RPMI7951 (cell line): ENCODE measurements around the gene LCN12. TPM values are rescaled to one million over a fixed set of nuclear protein-coding genes. Genes with fewer than 3 reads are reported as not detected.

ENCODE experiments used
- DNase-seq: peaks from one replicate; pipeline ENCODE4 v3.0.0-alpha.2; 2012; ENCODE audit warnings: low read depth
- total RNA-seq: library from RNA; depleted of rRNA; stranded (reverse); fragments of >200 nt; shearing (Covaris generic); gene quantifications from 2 replicates; pipeline ENCODE4 v1.2.3, GENCODE V29; 2014

LCN12 gene
- total RNA-seq, 1 experiment from 2014 or later = not detected

DNA sequence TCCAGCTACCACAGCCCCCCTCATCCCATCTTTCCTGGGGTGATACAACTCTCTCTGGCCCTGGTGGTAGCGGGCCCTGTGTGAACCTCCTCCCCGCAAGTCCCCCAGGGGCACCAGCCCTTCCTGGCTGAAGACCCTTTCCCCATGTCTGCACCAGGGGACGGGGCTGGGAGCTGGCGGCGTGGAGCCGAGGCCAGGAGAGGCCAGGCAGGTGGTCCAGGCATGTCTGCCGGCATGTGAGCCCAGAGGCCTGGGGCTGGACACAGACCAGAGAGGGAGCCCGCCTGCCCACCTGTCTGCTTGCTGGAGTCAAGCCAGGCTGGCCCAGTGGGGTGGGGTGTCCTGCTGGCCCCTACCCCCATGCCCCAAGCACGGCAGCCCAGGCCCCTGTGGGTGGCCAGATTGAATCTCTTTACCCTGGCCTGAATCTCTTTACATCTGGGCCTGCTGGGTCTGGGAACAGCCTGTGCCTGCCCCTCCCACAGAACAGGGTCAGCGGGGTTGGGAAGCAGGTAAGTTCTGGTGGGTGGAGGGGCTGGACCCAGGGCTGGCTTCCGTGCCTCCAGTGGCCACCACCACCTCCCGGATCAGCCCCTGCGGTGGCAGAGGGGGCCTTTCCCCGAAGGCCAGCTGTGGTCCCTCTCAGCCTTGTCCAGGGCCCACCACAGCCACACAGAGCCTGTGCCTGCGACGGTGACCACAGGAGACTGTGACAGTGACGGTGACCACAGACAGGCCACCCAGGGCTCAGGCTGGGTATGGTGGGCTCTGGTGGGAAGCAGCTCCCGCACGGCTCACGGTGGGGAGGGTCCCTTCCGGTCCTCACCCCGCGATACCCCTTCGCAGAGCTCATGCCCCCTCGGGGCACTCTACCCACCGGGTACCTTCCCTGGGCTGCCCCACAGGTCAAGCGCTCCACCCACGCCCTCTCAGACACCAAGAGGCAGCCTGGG, 7.1 kb downstream of the LCN12 start:
- no peak for DNase-seq

DNA sequence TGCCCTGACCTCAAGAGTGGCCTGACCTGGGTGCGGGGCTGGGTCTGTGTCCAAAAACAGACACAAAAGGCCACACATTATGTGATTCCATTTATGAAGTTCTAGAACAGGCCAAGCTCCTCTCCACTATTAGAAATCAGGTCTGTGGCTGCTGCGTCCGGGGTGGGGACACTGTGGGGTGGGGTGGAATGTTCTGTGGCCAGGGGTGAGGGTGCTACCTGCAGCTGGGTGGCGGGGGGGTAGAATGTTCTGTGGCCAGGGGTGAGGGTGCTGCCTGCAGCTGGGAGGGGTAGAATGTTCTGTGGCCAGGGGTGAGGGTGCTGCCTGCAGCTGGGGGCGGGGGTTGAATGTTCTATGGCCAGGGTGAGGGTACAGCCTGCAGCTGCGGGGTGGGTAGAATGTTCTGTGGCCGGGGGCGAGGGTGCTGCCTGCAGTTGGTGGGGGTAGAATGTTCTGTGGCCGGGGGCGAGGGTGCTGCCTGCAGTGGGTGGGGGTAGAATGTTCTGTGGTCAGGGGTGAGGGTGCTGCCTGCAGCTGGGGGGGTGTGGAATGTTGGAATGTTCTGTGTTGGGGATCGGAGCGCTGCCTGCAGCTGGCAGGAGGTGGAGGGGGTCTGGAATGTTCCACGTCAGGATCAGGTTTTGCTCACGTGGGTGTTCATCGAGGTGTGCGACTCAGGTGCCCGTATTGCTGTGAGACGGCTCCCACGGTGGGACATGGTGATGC, 8.3 kb downstream of the LCN12 start:
- DNase-seq = no peak

DNA sequence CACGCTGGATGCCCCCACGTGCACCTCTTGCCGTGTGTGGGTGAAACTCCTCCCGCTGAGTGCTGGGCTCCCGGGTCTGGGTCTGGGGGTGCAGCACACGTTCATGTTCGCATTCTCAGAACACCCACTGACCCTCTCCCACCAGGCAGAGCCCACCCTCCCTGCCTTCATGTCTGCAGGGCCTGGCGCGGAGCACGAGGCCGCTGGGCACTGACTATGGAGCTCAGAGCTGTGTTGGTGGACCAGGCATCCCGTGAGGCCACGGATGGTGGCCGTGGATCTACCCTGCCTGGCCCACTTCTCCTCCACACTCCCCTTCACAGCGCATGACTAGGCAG, 8.8 kb downstream of the LCN12 start:
- DNase-seq = no peak

DNA sequence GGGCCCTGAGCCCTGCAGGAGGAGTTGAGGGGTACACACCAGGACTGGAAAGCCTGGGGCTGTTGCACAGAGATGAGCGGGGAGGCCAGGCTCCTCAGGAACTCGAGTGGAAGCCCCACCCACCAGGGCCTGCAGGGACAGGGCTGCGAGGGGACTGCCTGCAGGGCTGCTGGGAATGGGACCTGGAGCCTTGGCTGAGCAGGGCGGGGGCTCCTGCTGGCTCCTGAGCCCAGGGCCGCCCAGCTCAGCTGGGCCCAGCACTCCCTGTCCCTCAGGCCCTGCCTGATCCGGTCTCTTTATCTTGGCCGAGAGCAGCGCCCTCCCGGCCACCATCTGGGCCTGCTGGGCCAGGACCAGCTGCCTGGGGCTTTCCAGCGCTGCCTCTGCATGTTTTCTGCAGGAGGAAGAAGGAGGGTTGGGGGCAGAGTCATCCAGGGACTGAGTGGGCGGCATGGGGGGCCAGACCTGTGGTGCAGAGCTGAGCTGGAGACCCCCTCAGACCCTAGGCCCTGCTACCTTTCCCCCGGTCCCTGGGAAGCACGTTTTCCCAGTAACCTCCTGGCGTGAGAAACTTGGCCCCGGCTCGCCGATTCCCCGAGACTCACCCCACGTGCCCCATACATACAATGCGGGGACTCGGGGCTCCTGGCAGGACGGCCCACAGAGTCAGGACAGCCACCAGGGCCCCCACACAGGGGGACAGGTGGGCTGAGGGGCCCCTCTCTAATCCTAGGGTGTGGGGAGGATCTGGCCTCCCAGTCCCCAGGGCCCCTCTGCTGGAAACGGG, 9.4 kb downstream of the LCN12 start:
- no peak for DNase-seq

DNA sequence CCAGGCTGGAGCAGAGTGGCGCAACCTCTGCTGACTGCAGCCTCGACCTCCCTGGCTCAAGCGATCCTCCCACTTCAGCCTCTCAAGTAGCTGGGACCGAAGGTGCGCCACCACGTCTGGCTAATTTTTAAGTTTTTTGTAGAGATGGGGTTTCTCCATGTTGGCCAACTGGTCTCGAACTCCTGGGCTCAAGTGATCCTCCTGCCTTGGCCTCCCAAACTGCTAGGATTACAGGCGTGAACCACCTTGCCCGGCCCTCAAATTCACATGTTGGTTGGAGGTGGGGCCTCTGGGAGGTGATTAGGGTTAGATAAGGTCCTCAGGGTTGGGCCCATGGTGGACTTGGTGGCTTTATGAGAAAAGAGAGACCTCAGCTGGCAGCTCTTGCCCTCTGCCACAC, 10.1 kb downstream of the LCN12 start:
- DNase-seq = no peak

DNA sequence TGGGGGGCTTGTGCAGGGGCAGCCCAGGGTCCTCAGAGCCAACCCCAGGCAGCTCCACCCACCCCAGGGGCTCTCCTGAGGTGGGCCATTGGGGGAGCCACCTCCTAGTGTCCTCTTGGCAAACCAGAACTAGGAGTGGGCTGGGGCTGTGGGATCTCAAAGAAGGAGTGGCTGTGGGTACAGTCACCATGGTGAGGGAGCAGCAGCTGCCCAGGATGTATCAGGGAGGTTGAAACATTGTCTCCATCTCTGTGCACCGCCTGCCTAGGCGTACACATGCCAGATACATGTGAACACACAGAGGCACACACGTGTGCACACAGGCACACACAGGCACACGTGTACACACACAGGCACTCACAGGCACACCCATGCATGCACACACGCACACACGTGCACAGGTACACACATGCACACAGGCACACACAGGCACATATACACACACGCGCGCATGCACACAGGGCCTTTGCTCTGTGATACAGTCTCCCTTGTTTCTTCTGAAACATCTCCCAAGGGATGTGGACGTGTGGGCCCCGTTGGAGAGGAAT, 10.7 kb downstream of the LCN12 start:
- DNase-seq = no peak

DNA sequence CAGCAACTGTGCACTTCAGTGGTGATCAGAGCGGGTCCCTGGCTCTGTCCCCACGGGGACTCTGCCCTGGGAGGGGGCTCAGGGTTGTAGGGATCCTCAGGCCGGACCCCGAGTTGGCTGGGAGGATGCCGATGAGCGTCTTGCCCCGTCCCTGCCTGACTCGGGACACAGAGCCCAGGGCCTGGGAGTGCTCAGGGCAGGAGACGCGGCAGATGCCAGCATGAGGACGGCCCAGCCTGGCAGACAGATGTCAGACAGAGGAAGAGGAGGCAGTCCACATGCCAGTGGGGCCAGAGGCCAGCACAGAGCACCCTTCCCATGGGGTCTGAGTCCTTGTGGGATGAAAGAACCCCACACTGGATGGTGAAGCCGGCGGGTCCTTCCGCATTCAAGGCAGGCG, 11.3 kb downstream of the LCN12 start:
- DNase-seq = no peak

DNA sequence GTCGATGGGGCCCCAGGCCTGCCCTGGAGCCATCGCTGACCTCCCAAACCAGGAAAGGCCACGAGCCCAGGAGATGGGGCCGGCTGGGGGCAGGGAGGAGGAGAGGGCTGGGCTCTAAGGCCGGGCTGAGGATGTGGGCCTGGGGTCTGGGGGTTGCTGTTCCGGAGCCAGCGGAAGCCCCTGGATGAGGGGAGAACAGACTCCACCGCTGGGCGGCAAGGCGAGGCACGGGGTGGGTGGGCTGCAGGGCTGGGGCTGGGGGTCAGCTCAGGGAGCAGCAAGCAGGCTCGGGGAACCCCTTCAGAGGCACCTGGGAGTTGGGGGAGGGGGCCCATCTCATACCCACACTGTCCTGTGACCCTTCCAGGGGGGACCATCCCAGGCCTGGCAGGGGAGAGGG, 11.7 kb downstream of the LCN12 start:
- no peak for DNase-seq

DNA sequence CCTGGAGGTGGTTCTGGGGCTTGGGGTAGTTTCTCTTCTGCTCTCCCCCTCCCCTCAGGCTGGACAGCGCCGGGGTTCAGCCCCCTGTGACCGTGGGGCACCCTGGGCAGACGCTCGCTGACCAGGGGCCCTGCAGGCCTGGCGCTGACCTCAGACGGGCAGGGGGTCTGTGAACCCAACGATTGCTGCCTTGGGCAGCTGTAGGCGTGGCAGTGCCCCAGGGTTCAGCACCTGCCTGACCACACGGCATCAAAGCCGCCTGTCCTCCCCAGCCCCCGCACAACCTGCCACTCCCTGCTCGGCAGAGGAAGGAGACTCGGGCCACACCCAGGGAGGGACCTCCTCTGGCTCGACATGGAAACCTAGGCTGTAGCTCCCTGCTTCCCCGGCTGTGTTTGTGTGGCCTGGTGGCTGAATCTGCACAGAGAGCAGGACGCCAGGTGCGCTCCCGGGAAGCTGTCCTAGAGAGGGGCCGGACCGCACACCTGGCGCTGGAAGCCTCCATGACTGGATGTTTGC, 12.2 kb downstream of the LCN12 start:
- DNase-seq = no peak

DNA sequence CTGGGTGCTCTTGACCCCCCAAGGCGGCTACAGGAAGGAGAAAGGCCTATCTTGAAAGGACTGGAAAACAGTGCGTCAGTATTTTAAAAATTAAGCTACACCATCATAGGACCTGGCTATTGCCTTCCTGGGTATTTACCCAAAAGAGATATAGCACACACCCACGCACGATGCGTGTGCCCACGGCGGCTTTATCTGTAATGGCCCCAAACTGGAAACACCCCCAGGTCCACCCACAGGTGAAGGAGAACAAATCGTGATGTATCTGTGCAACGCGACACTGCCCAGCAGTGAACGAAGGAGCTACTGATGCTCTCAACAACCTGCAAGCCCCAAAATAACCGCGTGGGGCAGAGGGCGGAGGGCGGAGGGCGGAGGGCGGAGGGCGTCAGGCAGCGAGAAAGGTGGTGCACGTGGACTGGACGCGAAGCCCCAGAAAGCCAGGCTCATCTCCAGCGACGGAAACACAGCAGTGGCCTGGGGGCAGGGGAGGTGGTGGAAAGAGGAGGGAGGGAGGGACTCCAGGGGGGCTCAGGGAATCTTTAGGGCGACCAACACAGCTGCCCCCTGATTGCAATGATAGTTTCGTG, 12.9 kb downstream of the LCN12 start:
- no peak for DNase-seq

DNA sequence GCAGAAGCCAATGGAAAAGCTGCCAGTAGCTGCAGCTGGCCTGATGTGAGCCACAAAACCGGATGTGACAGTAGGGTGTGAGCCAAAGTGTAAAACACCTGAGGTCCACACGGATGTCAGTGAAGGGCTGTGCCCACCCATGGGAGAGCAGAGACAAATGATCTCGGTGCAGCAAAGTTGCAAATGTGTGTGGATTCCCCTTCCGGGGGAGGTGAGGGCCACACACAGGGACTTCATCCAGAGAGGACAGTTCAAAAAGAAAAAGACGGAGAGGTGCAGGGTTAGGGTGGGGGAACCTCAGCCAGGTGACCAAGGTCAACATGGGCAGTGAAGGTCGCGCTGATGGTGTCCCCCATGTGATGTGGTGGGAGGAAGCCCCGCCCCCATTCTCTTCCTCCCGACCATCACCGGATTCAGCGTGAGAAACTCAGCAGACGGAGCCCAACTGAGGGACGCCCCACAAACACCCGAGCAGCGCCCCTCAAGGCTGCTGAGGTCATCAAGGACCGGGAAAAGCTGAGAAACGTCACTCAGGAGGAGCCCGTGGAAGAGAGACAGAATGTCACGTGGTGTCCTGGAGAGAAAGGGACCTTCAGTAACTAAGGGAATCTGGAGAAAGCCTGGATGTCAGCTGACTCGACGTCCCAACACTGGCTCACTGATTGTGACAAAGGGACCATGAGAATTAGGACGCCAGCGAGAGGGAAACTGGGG, 13.9 kb downstream of the LCN12 start:
- DNase-seq = no peak

DNA sequence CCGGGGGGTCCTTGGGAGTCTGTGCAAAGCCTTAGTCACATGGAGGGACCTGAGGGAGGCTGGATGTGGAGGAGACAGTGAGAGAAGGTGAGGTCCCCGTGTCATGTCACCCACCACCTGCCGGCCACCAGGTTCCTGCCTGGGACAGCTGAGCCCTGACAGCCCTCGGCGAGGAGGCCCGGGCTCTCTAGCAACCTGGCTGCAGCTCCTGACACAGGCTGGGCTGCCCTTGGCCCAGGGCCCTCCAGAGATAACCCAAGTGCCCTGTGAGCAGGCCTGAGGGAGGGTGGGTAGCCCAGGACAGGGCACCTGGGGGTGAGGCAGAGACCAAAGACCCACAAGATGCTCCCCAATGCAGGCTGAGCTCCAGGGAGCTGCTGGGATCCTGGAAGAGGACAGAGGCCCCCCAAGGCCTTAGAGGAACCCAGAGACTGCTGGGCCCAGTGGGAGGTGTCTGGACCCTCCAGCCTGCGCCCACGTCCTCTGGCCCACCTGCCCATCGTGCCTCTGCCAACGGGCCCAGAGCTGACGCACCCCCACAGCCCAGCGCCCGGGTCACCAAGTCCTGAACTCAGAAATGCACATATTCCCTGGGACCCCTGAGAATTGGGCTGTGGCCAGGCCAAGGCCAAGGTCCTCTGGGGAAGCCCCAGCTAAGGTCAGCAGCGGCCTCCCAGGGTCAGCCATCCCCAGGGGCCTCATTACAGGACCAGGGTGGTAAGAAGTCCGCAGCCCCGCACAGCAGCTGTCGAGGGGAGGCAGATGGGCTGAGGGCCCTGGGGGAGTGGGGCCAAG, 16.5 kb downstream of the LCN12 start:
- no peak for DNase-seq

DNA sequence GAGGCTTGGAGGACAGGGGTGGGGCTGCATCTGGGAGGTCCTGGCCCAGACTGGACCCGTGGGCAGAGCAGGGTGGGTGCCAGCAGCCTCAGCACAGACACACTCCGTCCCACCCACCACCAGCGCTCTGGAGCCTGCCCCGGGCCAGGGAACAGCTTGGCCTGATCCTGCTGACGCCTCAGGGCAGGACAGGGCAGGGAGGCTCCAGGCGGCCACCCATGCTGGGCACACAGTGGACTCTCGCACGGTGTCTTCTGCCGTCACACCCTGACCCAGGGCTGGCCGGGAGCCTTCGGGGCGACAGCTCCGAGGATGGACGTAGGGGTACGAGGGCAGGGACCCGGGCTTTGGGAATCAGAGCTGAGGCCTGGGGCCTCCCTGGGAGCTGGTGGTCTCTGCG, 17.1 kb downstream of the LCN12 start:
- DNase-seq = no peak

DNA sequence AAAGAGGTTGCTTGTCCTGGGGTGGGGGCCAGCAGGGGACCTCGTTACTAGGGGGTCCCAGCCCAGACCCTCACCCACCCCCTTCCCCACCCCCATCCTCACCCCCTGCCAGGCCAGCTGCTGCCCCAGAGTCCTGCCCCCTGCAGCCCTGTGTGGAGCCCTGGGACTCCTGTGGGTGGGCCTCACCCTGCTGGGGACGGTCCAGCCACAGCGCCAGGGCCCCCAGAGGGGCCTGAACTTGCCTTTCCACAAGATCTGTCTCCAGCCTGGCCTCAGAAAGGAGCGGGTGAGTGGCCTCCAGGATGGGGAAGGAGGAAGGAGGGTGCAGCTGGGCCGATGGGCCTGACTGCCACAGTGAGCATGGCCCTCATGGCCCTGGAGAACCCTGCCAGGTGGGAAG, 17.7 kb downstream of the LCN12 start:
- DNase-seq = no peak

DNA sequence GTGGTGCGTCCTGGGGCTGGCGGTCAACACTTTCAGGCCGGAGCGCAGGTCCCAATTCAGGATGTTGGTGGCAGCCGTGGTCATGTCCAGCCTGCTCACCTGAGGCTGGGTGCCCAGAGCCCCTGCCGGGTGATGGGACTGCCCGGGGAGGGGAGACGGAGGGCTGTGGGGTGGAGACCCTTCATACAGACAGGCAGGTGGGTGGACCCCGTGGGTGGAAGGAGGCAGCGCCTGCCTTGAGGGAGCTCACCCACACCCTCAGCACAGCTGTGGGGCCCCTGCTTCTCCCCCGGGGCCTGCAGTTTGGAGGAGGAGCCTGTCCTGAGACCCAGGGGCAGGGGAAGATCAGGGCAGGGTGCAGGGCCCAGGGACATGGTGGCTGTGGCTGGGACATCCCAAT, 18.3 kb downstream of the LCN12 start:
- no peak for DNase-seq

DNA sequence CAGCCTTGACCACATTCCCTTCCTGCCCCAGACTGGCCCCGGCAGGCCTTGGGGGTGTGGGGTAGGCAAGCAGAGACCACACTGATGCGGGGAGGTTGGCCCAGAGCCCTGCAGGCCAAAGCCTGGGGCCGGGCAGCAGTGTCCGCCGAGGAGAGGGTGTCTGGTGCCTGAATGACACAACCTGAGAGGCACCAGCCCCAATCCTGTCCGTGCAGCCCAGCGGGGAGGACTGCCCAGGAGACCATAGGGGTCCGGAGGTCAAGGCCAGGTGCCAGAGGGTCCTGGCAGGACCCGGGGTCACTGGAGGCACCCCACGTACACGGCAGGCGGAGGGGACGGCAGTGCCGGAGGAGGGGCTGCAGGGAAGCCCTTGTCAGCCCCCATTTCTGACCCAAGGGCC, 19.7 kb downstream of the LCN12 start:
- DNase-seq = no peak

DNA sequence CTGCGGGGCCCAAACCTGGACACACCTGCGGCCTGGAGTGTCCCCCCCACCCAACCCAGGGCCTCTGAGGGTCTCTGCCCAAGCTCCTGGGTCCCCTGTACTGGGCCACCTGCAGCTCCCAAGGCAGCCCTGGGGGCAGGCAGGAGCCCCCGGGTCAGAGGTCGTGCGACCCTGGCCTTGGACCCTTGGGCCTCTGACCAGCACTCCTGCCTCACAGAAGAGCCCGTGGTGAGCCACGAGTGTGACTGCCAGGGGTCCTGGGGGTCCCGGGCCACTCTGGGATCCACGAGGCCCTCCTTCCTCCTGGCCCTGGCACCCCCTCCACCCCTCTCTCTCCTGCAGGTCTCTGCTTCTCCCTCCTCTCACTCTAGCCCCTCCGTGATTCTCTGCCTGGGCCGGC, 20.3 kb downstream of the LCN12 start:
- DNase-seq = no peak

DNA sequence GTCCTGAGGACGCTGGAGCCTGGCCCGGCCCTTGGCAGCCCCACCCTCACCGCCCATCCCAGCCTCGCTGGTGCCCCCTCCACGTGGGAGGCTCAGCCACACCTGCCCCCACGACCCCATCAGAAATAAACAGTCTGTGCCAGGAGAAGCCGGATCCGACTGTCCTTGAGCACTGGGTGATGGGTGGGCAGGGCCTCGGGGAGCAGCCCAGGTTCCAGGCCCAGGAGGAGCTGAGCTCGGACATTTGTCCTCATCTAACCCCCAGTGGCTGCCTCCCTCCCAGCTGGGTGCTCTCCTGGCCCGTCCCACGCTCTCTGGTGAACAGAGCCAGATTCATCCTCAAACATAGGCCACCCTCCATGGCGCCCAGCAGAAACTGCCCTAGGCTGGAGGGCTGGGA, 20.7 kb downstream of the LCN12 start:
- DNase-seq = no peak

DNA sequence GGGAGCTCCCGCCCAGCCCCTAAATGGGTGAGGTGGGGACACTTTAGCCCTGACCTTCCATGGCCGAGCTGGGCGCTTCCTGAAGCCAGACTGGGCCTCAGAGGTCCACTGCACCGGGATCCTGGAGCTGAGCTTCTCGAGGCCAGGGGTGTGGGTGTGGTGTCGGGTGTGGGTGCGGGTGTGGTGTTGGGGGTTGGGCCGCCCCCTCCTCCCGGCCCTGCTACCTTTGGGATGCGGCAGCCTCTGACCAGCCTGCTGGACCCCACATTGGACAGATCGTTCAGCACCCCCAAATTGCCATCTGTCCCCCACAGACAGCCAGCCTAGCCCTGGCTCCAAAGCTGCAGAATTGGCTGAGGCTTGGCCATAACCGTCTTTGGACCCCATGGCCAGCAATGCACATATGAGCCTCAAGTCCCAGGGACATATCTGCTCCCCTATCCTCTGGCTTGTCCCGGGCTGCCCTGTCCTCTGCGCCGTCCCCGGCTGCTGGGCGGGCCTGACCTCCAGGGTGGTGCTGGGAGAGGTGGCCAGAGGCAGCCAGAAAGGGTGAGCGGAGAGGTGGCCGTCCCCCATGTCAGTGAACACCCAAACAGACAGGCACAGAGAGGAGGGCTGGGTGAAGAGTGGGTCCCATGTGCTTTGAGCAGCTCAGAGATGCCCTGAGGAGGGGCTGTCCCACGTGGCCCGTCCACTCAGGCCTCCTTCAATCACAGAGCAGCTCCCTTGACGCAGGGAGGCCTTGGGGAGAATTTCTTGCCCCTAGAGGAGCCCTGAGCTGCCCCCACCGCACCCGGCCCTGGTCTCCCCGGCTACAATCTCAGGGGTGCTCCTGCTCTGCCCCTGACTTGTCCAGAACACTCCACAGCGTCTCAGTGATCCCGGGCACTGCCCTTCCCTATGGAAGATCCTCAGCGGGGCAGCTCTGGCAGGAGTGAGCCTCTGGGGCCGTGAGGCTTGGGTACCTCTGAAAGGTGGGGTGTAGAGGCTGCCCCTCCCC, 21.8 kb downstream of the LCN12 start:
- DNase-seq = no peak
